HepG2 (cell line): ENCODE data around the gene NDST1. TPM values are rescaled to one million over a fixed set of nuclear protein-coding genes. Genes with fewer than 3 reads are reported as not detected.

Experiments used
- ADNP ChIP-seq: sonication (generic); formaldehyde crosslinking; IDR thresholded peaks from 2 replicates; pipeline ENCODE4 v1.4.0; 2020; ENCODE audit warnings: missing genetic modification reagents
- ATF6 ChIP-seq: sonication (generic); formaldehyde crosslinking; conservative IDR thresholded peaks from 2 replicates; pipeline ENCODE4 v1.4.0; 2020; ENCODE audit warnings: missing genetic modification reagents
- CBFB ChIP-seq: sonication (generic); formaldehyde crosslinking; IDR thresholded peaks from 2 replicates; pipeline ENCODE4 v1.4.0; 2020; ENCODE audit warnings: missing genetic modification reagents
- CREBL2 ChIP-seq: sonication (generic); formaldehyde crosslinking; IDR thresholded peaks from 2 replicates; pipeline ENCODE4 v1.8.1; 2023; ENCODE audit warnings: missing genetic modification reagents, mild to moderate bottlenecking, borderline replicate concordance
- ERF ChIP-seq: IDR thresholded peaks from 2 replicates; pipeline ENCODE4 v1.6.1; 2018; ENCODE audit warnings: missing biosample characterization, missing genetic modification reagents
- FOXP4 ChIP-seq: sonication (generic); formaldehyde crosslinking; IDR thresholded peaks from 2 replicates; pipeline ENCODE4 v1.4.0; 2020; ENCODE audit warnings: missing genetic modification reagents
- GLMP ChIP-seq: sonication (generic); formaldehyde crosslinking; IDR thresholded peaks from 2 replicates; pipeline ENCODE4 v1.9.0; 2021; ENCODE audit warnings: missing genetic modification reagents, mild to moderate bottlenecking, borderline replicate concordance
- KLF15 ChIP-seq: sonication (generic); formaldehyde crosslinking; IDR thresholded peaks from 2 replicates; pipeline ENCODE4 v1.8.1; 2023; ENCODE audit warnings: borderline replicate concordance, mild to moderate bottlenecking, inconsistent platforms, missing genetic modification reagents, mixed read lengths
- PCBP1 ChIP-seq: fragments of 200-400 bp; formaldehyde crosslinking; IDR thresholded peaks from 2 replicates; pipeline ENCODE4 v1.6.1; 2017; ENCODE audit warnings: mild to moderate bottlenecking, low read depth, low read length, borderline replicate concordance
- PHF5A ChIP-seq: IDR thresholded peaks from one replicate; pipeline ENCODE4 v1.6.1; 2018; ENCODE audit warnings: low read depth, missing genetic modification reagents; ENCODE audit not compliant: unreplicated experiment
- RBM22 ChIP-seq: fragments of 200-400 bp; formaldehyde crosslinking; optimal IDR thresholded peaks from 2 replicates; pipeline ENCODE3; 2017; ENCODE audit warnings: mild to moderate bottlenecking, low read length, moderate library complexity
- SMC3 ChIP-seq: IDR thresholded peaks from 2 replicates; pipeline ENCODE4 v1.6.1; 2011; ENCODE audit warnings: low read length, improper control_type of control experiment
- U2AF2 ChIP-seq: fragments of 200-400 bp; formaldehyde crosslinking; IDR thresholded peaks from 2 replicates; pipeline ENCODE4 v1.6.1; 2017; ENCODE audit warnings: low read depth, mild to moderate bottlenecking, low read length
- ZBTB39 ChIP-seq: sonication (generic); formaldehyde crosslinking; IDR thresholded peaks from 2 replicates; pipeline ENCODE4 v1.5.0; 2020; ENCODE audit warnings: missing genetic modification reagents
- ZNF101 ChIP-seq: sonication (generic); formaldehyde crosslinking; IDR thresholded peaks from 2 replicates; pipeline ENCODE4 v1.4.0; 2020; ENCODE audit warnings: mild to moderate bottlenecking, low read depth, missing genetic modification reagents, borderline replicate concordance
- ZNF160 ChIP-seq: sonication (generic); formaldehyde crosslinking; IDR thresholded peaks from 2 replicates; pipeline ENCODE4 v1.8.0; 2022; ENCODE audit warnings: mild to moderate bottlenecking, inconsistent platforms, missing genetic modification reagents
- ZNF362 ChIP-seq: sonication (generic); formaldehyde crosslinking; IDR thresholded peaks from 2 replicates; pipeline ENCODE4 v1.4.0; 2020; ENCODE audit warnings: missing genetic modification reagents, mild to moderate bottlenecking, borderline replicate concordance
- ZNF615 ChIP-seq: sonication (generic); formaldehyde crosslinking; IDR thresholded peaks from 2 replicates; pipeline ENCODE4 v1.5.0; 2020; ENCODE audit warnings: mild to moderate bottlenecking, missing genetic modification reagents, borderline replicate concordance
- ZNF775 ChIP-seq: sonication (generic); formaldehyde crosslinking; IDR thresholded peaks from 2 replicates; pipeline ENCODE4 v1.4.0; 2020; ENCODE audit warnings: missing genetic modification reagents, mild to moderate bottlenecking, moderate library complexity, borderline replicate concordance
- polyA plus RNA-seq, 8 experiments: library from polyadenylated mRNA; depleted of rRNA in 3 of 8; stranded (reverse) in 7 of 8; unstranded in 1 of 8; fragments of >200 nt; fragmentation: Illumina TruSeq in 4 of 8; extraction: Trizol in 4 of 8; gene quantifications; 2 replicates each; pipeline versions ENCODE4 v1.2.1 to v1.2.3, GENCODE V29; 2011 to 2016; ENCODE audit warnings: low read depth in 4 of 8, missing spikeins in 1 of 8, mixed read lengths in 1 of 8; ENCODE audit not compliant: insufficient read depth in 1 of 8
- total RNA-seq, 5 experiments: library from RNA; depleted of rRNA; stranded (reverse); fragments of >200 nt; fragmentation: Illumina TruSeq; extraction: Trizol; gene quantifications; 2 replicates each; pipeline ENCODE4 v1.2.3, GENCODE V29; 2016; ENCODE audit warnings: low read depth in 1 of 5

The NDST1 gene
- total and polyA plus RNA-seq, 2 of the 13 experiments (the other 11 are each of a cell fraction or from before 2014, with no cell fraction given), result 23.8 to 26.2 TPM

GRCh38 chr5:150522504-150523414 lies 14.8 kb downstream of the NDST1 start (continued):
- TF ChIP-seq U2AF2, result no peak
- TF ChIP-seq PCBP1, result no peak
- TF ChIP-seq GLMP, result no peak
- TF ChIP-seq ERF (CRISPR knock-in tag), result peak; percentile 85; the same call in 1 of the 2 replicates
- peak; percentile 67; the same call in 1 of the 2 replicates for TF ChIP-seq ZNF362
- TF ChIP-seq ZBTB39, result 0 out of 2 replicates have a peak, but pooled peaks have one; percentile 67
- no peak for TF ChIP-seq RBM22
- TF ChIP-seq ATF6 (CRISPR knock-in tag), result no peak
- TF ChIP-seq ADNP, result no peak
- TF ChIP-seq CBFB (CRISPR knock-in tag), result peak; percentile 70
- no peak for TF ChIP-seq ZNF101
- no peak for TF ChIP-seq ZNF775 (CRISPR knock-in tag)
- peak; percentile 100 for TF ChIP-seq FOXP4 (CRISPR knock-in tag)
- 0 out of 2 replicates have a peak, but pooled peaks have one; percentile 37 for TF ChIP-seq ZNF160 (CRISPR knock-in tag)
- 0 out of 2 replicates have a peak, but pooled peaks have one; percentile 44 for TF ChIP-seq KLF15 (CRISPR knock-in tag)
- no peak for TF ChIP-seq CREBL2
- TF ChIP-seq ZNF615, result no peak
- peak; percentile 23; the same call in 1 of the 2 replicates for TF ChIP-seq SMC3
- TF ChIP-seq PHF5A (CRISPR knock-in tag), result peak; percentile 69
